ENCODE data around the gene MFNG. TPM values are rescaled to one million over a fixed set of nuclear protein-coding genes. Genes with fewer than 3 reads are reported as not detected.
"Not testable (repeated sequence)": the region's sequence is repeated elsewhere in the genome, so short reads cannot be mapped to it uniquely, and the experiment has no call there.

Gene MFNG
- total and polyA plus RNA-seq, 5 experiments from 2014 or later: 233 to 401 (median 290) TPM

- POLR2A ChIA-PET: interaction anchor here (1.8 kb wide), 1 partner anchor 9 kb away, joined by 5 read pairs; no protein-coding TSS in a partner anchor
- no peak for DNase-seq
- H3K36me3 Mint-ChIP-seq: peaks cover 0 to 67% (median 1%) of the 10 kb centered on the region in 3 donors
- H3K9me3 Mint-ChIP-seq: no peaks in the 10 kb centered on the region
- H3K4me1 Mint-ChIP-seq: peaks cover 36 to 57% (median 44%) of the 10 kb centered on the region in 4 donors
- peak overlapping the region in 3 of 10 donors; percentile 14 to 56 (median 20) for H3K4me3 Mint-ChIP-seq
- H3K27ac Mint-ChIP-seq: peak overlapping the region; percentile 35 to 98 (median 82)
- no peak for ATAC-seq
- H3K27me3 Mint-ChIP-seq: peaks cover 0 to 2% (median 0%) of the 10 kb centered on the region in 5 donors
These were observed 5.5 kb downstream of the MFNG start for GRCh38 chr22:37480387-37481346.

GRCh38 chr22:37479196-37479595 is 7.0 kb downstream of the MFNG start:
- Mint-ChIP-seq H3K27me3 (peaks cover 0 to 2% (median 0%) of the 10 kb centered on the region in 5 donors), H3K27ac (peak overlapping the region in 3 of 10 donors; percentile 40 to 72 (median 47)), H3K9me3 (no peaks in the 10 kb centered on the region), H3K4me1 (peaks cover 28 to 50% (median 32%) of the 10 kb centered on the region in 4 donors), H3K36me3 (peaks cover 0 to 77% (median 4%) of the 10 kb centered on the region in 3 donors), H3K4me3 (no peak overlapping the region)
- POLR2A ChIA-PET: no interaction called here
- ATAC-seq: no peak
- no peak for DNase-seq

GRCh38 chr22:37476389-37477329 is 9.5 kb downstream of the MFNG start:
- H3K9me3 Mint-ChIP-seq: no peaks in the 10 kb centered on the region
- DNase-seq (no peak), ATAC-seq (peak in 1 of 2 donors; percentile 35)
- H3K27ac Mint-ChIP-seq: peak overlapping the region in 9 of 10 donors; percentile 39 to 88 (median 68)
- peaks cover 0 to under 1% (median 0%) of the 10 kb centered on the region in 5 donors for H3K27me3 Mint-ChIP-seq
- H3K4me3 Mint-ChIP-seq: no peak overlapping the region
- peaks cover 8 to 31% (median 16%) of the 10 kb centered on the region in 4 donors for H3K4me1 Mint-ChIP-seq
- POLR2A ChIA-PET: interaction anchor here (0.7 to 1.1 kb wide), 2 partner anchors 9 kb away, joined by 3 read pairs; partner anchors contain the start of gene MFNG
- H3K36me3 Mint-ChIP-seq: peaks cover 0 to 84% (median 3%) of the 10 kb centered on the region in 3 donors

- peaks cover 4 to 23% (median 15%) of the 10 kb centered on the region in 4 donors for H3K4me1 Mint-ChIP-seq
- H3K9me3 Mint-ChIP-seq: no peaks in the 10 kb centered on the region
- POLR2A ChIA-PET: interaction anchor here (1.1 to 3.8 kb wide), 2 partner anchors 8 to 11 kb away, joined by 3 to 36 read pairs; partner anchors contain the start of gene MFNG
- DNase-seq: peak in 1 of 10 donors; percentile 3
- no peak for ATAC-seq
- peaks cover 0 to 90% (median 12%) of the 10 kb centered on the region in 3 donors for H3K36me3 Mint-ChIP-seq
- H3K4me3 Mint-ChIP-seq: no peak overlapping the region
- no peaks in the 10 kb centered on the region for H3K27me3 Mint-ChIP-seq
- peak overlapping the region in 7 of 10 donors; percentile 11 to 75 (median 37) for H3K27ac Mint-ChIP-seq
These were observed 11.6 kb downstream of the MFNG start for GRCh38 chr22:37474447-37475090.

- DNase-seq (peak in 1 of 10 donors; percentile 21), ATAC-seq (no peak)
- H3K27me3 Mint-ChIP-seq: no peaks in the 10 kb centered on the region
- POLR2A ChIA-PET: interaction anchor here (1.1 to 3.8 kb wide), 2 partner anchors 10 to 12 kb away, joined by 3 to 36 read pairs; partner anchors contain the start of gene MFNG
- H3K27ac Mint-ChIP-seq: peak overlapping the region in 4 of 10 donors; percentile 27 to 64 (median 56)
- H3K4me3 Mint-ChIP-seq: peak overlapping the region in 1 of 10 donors; percentile 20
- H3K4me1 Mint-ChIP-seq: peaks cover 4 to 27% (median 15%) of the 10 kb centered on the region in 4 donors
- H3K9me3 Mint-ChIP-seq: no peaks in the 10 kb centered on the region
- peaks cover 0 to 88% (median 16%) of the 10 kb centered on the region in 3 donors for H3K36me3 Mint-ChIP-seq
These were observed 12.7 kb downstream of the MFNG start for GRCh38 chr22:37473437-37473946.

- H3K9me3 Mint-ChIP-seq: no peaks in the 10 kb centered on the region
- peaks cover 0 to 85% (median 16%) of the 10 kb centered on the region in 3 donors for H3K36me3 Mint-ChIP-seq
- ATAC-seq (peak; percentile 42 to 58), DNase-seq (peak in 8 of 10 donors; percentile 28 to 75 (median 46))
- POLR2A ChIA-PET: interaction anchor here (0.6 to 3.8 kb wide), 8 partner anchors 8 to 319 kb away, joined by 3 to 36 read pairs (median 4); partner anchors contain the start of genes CARD10 and MFNG
- peaks cover 7 to 33% (median 18%) of the 10 kb centered on the region in 4 donors for H3K4me1 Mint-ChIP-seq
- H3K27ac Mint-ChIP-seq: peak overlapping the region in 8 of 10 donors; percentile 26 to 89 (median 56)
- H3K27me3 Mint-ChIP-seq: no peaks in the 10 kb centered on the region
- H3K4me3 Mint-ChIP-seq: no peak overlapping the region
These were observed 13.7 kb downstream of the MFNG start for GRCh38 chr22:37472418-37473006.

- POLR2A ChIA-PET: interaction anchor here (0.5 to 3.8 kb wide), 10 partner anchors 9 to 271 kb away, joined by 3 to 36 read pairs (median 5); partner anchors contain the start of genes CARD10 and MFNG
- ATAC-seq (no peak), DNase-seq (no peak)
- Mint-ChIP-seq H3K4me3 (no peak overlapping the region), H3K27me3 (no peaks in the 10 kb centered on the region), H3K36me3 (peaks cover 0 to 81% (median 16%) of the 10 kb centered on the region in 3 donors), H3K4me1 (peaks cover 7 to 33% (median 17%) of the 10 kb centered on the region in 4 donors), H3K27ac (peak overlapping the region in 9 of 10 donors; percentile 26 to 89 (median 53)), H3K9me3 (no peaks in the 10 kb centered on the region)
These were observed 14.3 kb downstream of the MFNG start for GRCh38 chr22:37471727-37472417.

- H3K36me3 Mint-ChIP-seq: peaks cover 0 to 81% (median 16%) of the 10 kb centered on the region in 3 donors
- H3K27me3 Mint-ChIP-seq: no peaks in the 10 kb centered on the region
- POLR2A ChIA-PET: interaction anchor here (1.2 kb wide), 1 partner anchor 38 kb away, joined by 3 read pairs; no protein-coding TSS in a partner anchor
- no peak for DNase-seq
- peak overlapping the region in 8 of 10 donors; percentile 6 to 89 (median 66) for H3K27ac Mint-ChIP-seq
- H3K4me1 Mint-ChIP-seq: peaks cover 7 to 42% (median 16%) of the 10 kb centered on the region in 4 donors
- H3K9me3 Mint-ChIP-seq: no peaks in the 10 kb centered on the region
- no peak for ATAC-seq
- H3K4me3 Mint-ChIP-seq: no peak overlapping the region
These were observed 16.1 kb downstream of the MFNG start for GRCh38 chr22:37470087-37470445.

GRCh38 chr22:37469416-37470086 is 16.6 kb downstream of the MFNG start:
- no peaks in the 10 kb centered on the region for H3K9me3 Mint-ChIP-seq
- POLR2A ChIA-PET: interaction anchor here (1.2 kb wide), 1 partner anchor 39 kb away, joined by 3 read pairs; no protein-coding TSS in a partner anchor
- peaks cover 7 to 46% (median 19%) of the 10 kb centered on the region in 4 donors for H3K4me1 Mint-ChIP-seq
- no peak for ATAC-seq
- no peak overlapping the region for H3K4me3 Mint-ChIP-seq
- no peak for DNase-seq
- no peaks in the 10 kb centered on the region for H3K27me3 Mint-ChIP-seq
- peak overlapping the region in 5 of 10 donors; percentile 51 to 69 (median 62) for H3K27ac Mint-ChIP-seq
- peaks cover 0 to 77% (median 13%) of the 10 kb centered on the region in 3 donors for H3K36me3 Mint-ChIP-seq

GRCh38 chr22:37468201-37468695 is 17.9 kb downstream of the MFNG start:
- H3K4me3 Mint-ChIP-seq, H3K27me3 Mint-ChIP-seq, POLR2A ChIA-PET, H3K9me3 Mint-ChIP-seq, ATAC-seq, DNase-seq: not testable (repeated sequence)
- H3K4me1 Mint-ChIP-seq: peaks cover 7 to 46% (median 21%) of the 10 kb centered on the region in 4 donors
- H3K27ac Mint-ChIP-seq: peak overlapping the region in 6 of 10 donors; percentile 25 to 85 (median 56)
- H3K36me3 Mint-ChIP-seq: peaks cover 0 to 66% (median 13%) of the 10 kb centered on the region in 3 donors
